ENCODE data around the gene XPO1.
"Not testable (repeated sequence)": the region's sequence is repeated elsewhere in the genome, so short reads cannot be mapped to it uniquely, and the experiment has no call there.

The XPO1 gene

GRCh38 chr2:61465045-61465444 is 73.1 kb downstream of the XPO1 start:
- no peak for DNase-seq (ENCODE audit: low read depth in 3 of 3)

- no peak for DNase-seq (ENCODE audit: low read depth in 3 of 3)
Measured at GRCh38 chr2:61463769-61464475, 74.2 kb downstream of the XPO1 start.

GRCh38 chr2:61461404-61461803 is 76.8 kb downstream of the XPO1 start:
- DNase-seq (ENCODE audit: low read depth in 3 of 3): no peak

GRCh38 chr2:61460163-61460562 is 78.0 kb downstream of the XPO1 start:
- no peak for DNase-seq (ENCODE audit: low read depth in 3 of 3)

GRCh38 chr2:61456746-61457420 is 81.3 kb downstream of the XPO1 start:
- no peak for DNase-seq (ENCODE audit: low read depth in 3 of 3)

GRCh38 chr2:61456070-61456745 is 81.9 kb downstream of the XPO1 start:
- no peak for DNase-seq (ENCODE audit: low read depth in 3 of 3)

- not testable (repeated sequence) for DNase-seq (ENCODE audit: low read depth in 3 of 3)
Measured at GRCh38 chr2:61454972-61455371, 83.2 kb downstream of the XPO1 start.

GRCh38 chr2:61454383-61454782 is 83.8 kb downstream of the XPO1 start:
- DNase-seq (ENCODE audit: low read depth in 3 of 3): no peak

- no peak for DNase-seq (ENCODE audit: low read depth in 3 of 3)
Measured at GRCh38 chr2:61452392-61452791, 85.8 kb downstream of the XPO1 start.

GRCh38 chr2:61451178-61451577 is 87.0 kb downstream of the XPO1 start:
- DNase-seq (ENCODE audit: low read depth in 3 of 3): no peak

- no peak for DNase-seq (ENCODE audit: low read depth in 3 of 3)
Measured at GRCh38 chr2:61450144-61450543, 88.0 kb downstream of the XPO1 start.

- no peak for DNase-seq (ENCODE audit: low read depth in 3 of 3)
Measured at GRCh38 chr2:61448229-61448628, 89.9 kb downstream of the XPO1 start.

- not testable (repeated sequence) for DNase-seq (ENCODE audit: low read depth in 3 of 3)
Measured at GRCh38 chr2:61446971-61447370, 91.2 kb downstream of the XPO1 start.

- no peak for DNase-seq (ENCODE audit: low read depth in 3 of 3)
Measured at GRCh38 chr2:61443342-61444041, 94.7 kb downstream of the XPO1 start.

- no peak for DNase-seq (ENCODE audit: low read depth in 3 of 3)
Measured at GRCh38 chr2:61439241-61440002, 98.7 kb downstream of the XPO1 start.

GRCh38 chr2:61438670-61439069 is 99.5 kb downstream of the XPO1 start:
- DNase-seq (ENCODE audit: low read depth in 3 of 3): no peak

- no peak for DNase-seq (ENCODE audit: low read depth in 3 of 3)
Measured at GRCh38 chr2:61437170-61437569, 101.0 kb downstream of the XPO1 start.

- DNase-seq (ENCODE audit: low read depth in 3 of 3): no peak
Measured at GRCh38 chr2:61436092-61436491, 102.1 kb downstream of the XPO1 start.

- DNase-seq (ENCODE audit: low read depth in 3 of 3): no peak
Measured at GRCh38 chr2:61435291-61435690, 102.9 kb downstream of the XPO1 start.

- DNase-seq (ENCODE audit: low read depth in 3 of 3): no peak
Measured at GRCh38 chr2:61434314-61434713, 103.8 kb downstream of the XPO1 start.

GRCh38 chr2:61433606-61434005 is 104.5 kb downstream of the XPO1 start:
- no peak for DNase-seq (ENCODE audit: low read depth in 3 of 3)

GRCh38 chr2:61432990-61433389 is 105.2 kb downstream of the XPO1 start:
- DNase-seq (ENCODE audit: low read depth in 3 of 3): no peak
